ENCODE measurements around the gene SNX32. TPM values are rescaled to one million over a fixed set of nuclear protein-coding genes. Genes with fewer than 3 reads are reported as not detected.

The SNX32 gene
- total and polyA plus RNA-seq, 9 of the 15 experiments (the other 6 are each of a cell fraction or from before 2014, with no cell fraction given) = 0.03 TPM; not detected in 7

DNA sequence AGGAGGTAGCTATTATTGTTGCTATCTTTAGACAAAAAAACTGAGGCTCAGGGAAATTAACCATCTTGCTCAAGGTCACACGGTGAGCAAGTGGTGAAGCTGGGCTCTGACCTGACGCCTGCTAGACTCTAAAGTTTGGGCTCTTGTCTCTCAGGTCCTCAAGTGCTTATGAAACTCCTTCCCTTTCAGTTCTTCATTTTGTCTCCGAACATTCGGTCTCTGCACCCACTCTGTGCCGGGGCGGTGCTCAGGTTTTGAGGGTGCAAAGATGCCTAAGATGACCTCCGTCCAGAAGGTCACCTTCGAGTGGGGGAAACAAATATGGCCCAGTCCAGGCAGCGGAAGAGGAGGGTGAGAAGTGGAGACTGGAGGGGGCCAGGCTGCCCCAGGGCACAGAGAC lies 30.9 kb upstream of the SNX32 start:
- BruUV-seq (replicated peaks) = no TSS peak
- TF ChIP-seq ZNF436 (CRISPR knock-in tag; IDR thresholded peaks at IDR 0.05) (no peak), ZKSCAN8 (CRISPR knock-in tag; IDR thresholded peaks at IDR 0.05) (no peak), NR3C1 (CRISPR knock-in tag; IDR thresholded peaks at IDR 0.05) (no peak)
- intact Hi-C loops (cut with micrococcal nuclease) = no loop called here

GRCh38 chr11:65803797-65804492 lies 29.8 kb upstream of the SNX32 start:
- ATAC-seq = peak; percentile 53
- no peak for TF ChIP-seq ZBTB17 (CRISPR knock-in tag; IDR thresholded peaks at IDR 0.05)
- TF ChIP-seq TAF7 (tag; IDR thresholded peaks at IDR 0.05) = no peak
- TF ChIP-seq, protein P1, sequence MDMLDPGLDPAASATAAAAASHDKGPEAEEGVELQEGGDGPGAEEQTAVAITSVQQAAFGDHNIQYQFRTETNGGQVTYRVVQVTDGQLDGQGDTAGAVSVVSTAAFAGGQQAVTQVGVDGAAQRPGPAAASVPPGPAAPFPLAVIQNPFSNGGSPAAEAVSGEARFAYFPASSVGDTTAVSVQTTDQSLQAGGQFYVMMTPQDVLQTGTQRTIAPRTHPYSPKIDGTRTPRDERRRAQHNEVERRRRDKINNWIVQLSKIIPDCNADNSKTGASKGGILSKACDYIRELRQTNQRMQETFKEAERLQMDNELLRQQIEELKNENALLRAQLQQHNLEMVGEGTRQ (CRISPR knock-in tag; IDR thresholded peaks at IDR 0.05) = no peak
- TF ChIP-seq, protein P2, sequence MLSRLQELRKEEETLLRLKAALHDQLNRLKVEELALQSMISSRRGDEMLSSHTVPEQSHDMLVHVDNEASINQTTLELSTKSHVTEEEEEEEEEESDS (CRISPR knock-in tag; IDR thresholded peaks at IDR 0.05) = no peak
- no peak for TF ChIP-seq TRIM28 (IDR thresholded peaks at IDR 0.05)

More for the DNA sequence above, 30.9 kb upstream of the SNX32 start:
- peaks cover 4 to 9% of the 10 kb centered on the region in 2 experiments; a peak in 4 of 5 replicates for H3K4me1 ChIP-seq (replicated peaks in 1 of 2; ENCODE audit: control insufficient read depth in 2 of 2, insufficient read depth in 2 of 2, low read length in 2 of 2)
- in situ Hi-C loops (cut with MboI) = no loop called here
- 0 out of 2 replicates have a peak, but pooled peaks cover 9% of the 10 kb centered on the region for H4K20me1 ChIP-seq (replicated peaks; ENCODE audit: control insufficient read depth, insufficient read depth, low read length)
- no peaks in the 10 kb centered on the region for H3K9me3 ChIP-seq (replicated peaks; ENCODE audit: control insufficient read depth, insufficient read depth, low read depth, low read length)
- H3K4me2 ChIP-seq (ENCODE audit: insufficient read depth, low read length) = no peak overlapping the region
- H2AFZ ChIP-seq (ENCODE audit: low read depth, low read length) = no peak overlapping the region
- H3K79me2 ChIP-seq (ENCODE audit: control insufficient read depth, insufficient read depth, low read length) = no peaks in the 10 kb centered on the region
- no peaks in the 10 kb centered on the region for H3K36me3 ChIP-seq (ENCODE audit: control insufficient read depth, insufficient read depth, low read length)
- DNase-seq (ENCODE audit: extremely low read depth in 1 of 4, low spot score in 3 of 4) (no peak), ATAC-seq (no peak), FAIRE-seq (peak; percentile 42)
- no peaks in the 10 kb centered on the region for H3K9me1 ChIP-seq (ENCODE audit: control insufficient read depth, insufficient read depth, low read length)
- ChIA-PET POLR2A (interaction anchor here (0.7 to 3.0 kb wide), 4 partner anchors 9 to 52 kb away, joined by 3 to 9 read pairs (median 6); no protein-coding TSS in a partner anchor), CTCF (ENCODE audit: low intra/inter-chr PET ratio) (no interaction called here)
- 5% methylated on average over 9 of the region's 9 CpGs for WGBS (ENCODE audit: insufficient coverage, low coverage, missing lambda C conversion rate)
- H3K4me3 ChIP-seq = no peak overlapping the region
- H3K27ac ChIP-seq (ENCODE audit: extremely low read depth, low read depth, low read length) = no peak overlapping the region
- peaks cover 39 to 59% of the 10 kb centered on the region in 2 experiments for H3K27me3 ChIP-seq (ENCODE audit: control insufficient read depth in 2 of 2, insufficient read depth in 2 of 2, low read length in 2 of 2)
- H3K9ac ChIP-seq (ENCODE audit: insufficient read depth in 1 of 2, low read depth in 2 of 2, low read length in 2 of 2) = no peak overlapping the region

More at GRCh38 chr11:65803797-65804492, 29.8 kb upstream of the SNX32 start:
- Histone ChIP-seq H3K9me3 (replicated peaks; ENCODE audit: control insufficient read depth, insufficient read depth, low read depth, low read length) (no peaks in the 10 kb centered on the region), H3K4me1 (replicated peaks in 1 of 2; ENCODE audit: control insufficient read depth in 2 of 2, insufficient read depth in 2 of 2, low read length in 2 of 2) (peaks cover 4 to 11% of the 10 kb centered on the region in 2 experiments; a peak in 4 of 5 replicates), H4K20me1 (replicated peaks; ENCODE audit: control insufficient read depth, insufficient read depth, low read length) (0 out of 2 replicates have a peak, but pooled peaks cover 8% of the 10 kb centered on the region), H3K36me3 (ENCODE audit: control insufficient read depth, insufficient read depth, low read length) (no peaks in the 10 kb centered on the region), H3K9me1 (ENCODE audit: control insufficient read depth, insufficient read depth, low read length) (no peaks in the 10 kb centered on the region), H2AFZ (ENCODE audit: low read depth, low read length) (no peak overlapping the region), H3K9ac (ENCODE audit: insufficient read depth in 1 of 2, low read depth in 2 of 2, low read length in 2 of 2) (peak overlapping the region in 1 of 2 experiments; percentile 35; a peak in 1 of 4 replicates), H3K79me2 (ENCODE audit: control insufficient read depth, insufficient read depth, low read length) (no peaks in the 10 kb centered on the region), H3K4me2 (ENCODE audit: insufficient read depth, low read length) (no peak overlapping the region), H3K27me3 (ENCODE audit: control insufficient read depth in 2 of 2, insufficient read depth in 2 of 2, low read length in 2 of 2) (peaks cover 38 to 59% of the 10 kb centered on the region in 2 experiments), H3K4me3 (no peak overlapping the region), H3K27ac (ENCODE audit: extremely low read depth, low read depth, low read length) (no peak overlapping the region)
- no peak for DNase-seq (ENCODE audit: extremely low read depth in 1 of 4, low spot score in 3 of 4)
- in situ Hi-C loops (cut with MboI) (no loop called here), intact Hi-C loops (cut with micrococcal nuclease) (no loop called here)
- no TSS peak for BruUV-seq (replicated peaks)
- WGBS (ENCODE audit: insufficient coverage, low coverage, missing lambda C conversion rate) = 9% methylated on average over 21 of the region's 21 CpGs
- POLR2A ChIA-PET = interaction anchor here (0.8 to 1.3 kb wide), 3 partner anchors 9 to 27 kb away, joined by 3 to 6 read pairs (median 5); no protein-coding TSS in a partner anchor
- CTCF ChIA-PET (ENCODE audit: low intra/inter-chr PET ratio) = no interaction called here
- FAIRE-seq = no peak
